B cell (primary cell): ENCODE measurements around the gene ITGB8. TPM values are rescaled to one million over a fixed set of nuclear protein-coding genes. Genes with fewer than 3 reads are reported as not detected.

ENCODE experiments used
- ATAC-seq: fragments of 200-7000 bp; cut with Tn5 transposase; one replicate; pipeline ENCODE4 v1.10.0; 2021; ENCODE audit warnings: low read depth, mild to moderate bottlenecking, moderate number of reproducible peaks, moderate library complexity
- CTCF ChIA-PET: fragments of 350-600 bp; sonication (Branson Sonifier 250); formaldehyde crosslinking; loops from one replicate; lab custom pipeline; 2021; ENCODE audit warnings: antibody characterized with exemption, inconsistent platforms; lab: Charles Lee
- POLR2A ChIA-PET: fragments of 350-600 bp; sonication (Branson Sonifier 250); formaldehyde crosslinking; loops from one replicate; lab custom pipeline; 2021; ENCODE audit warnings: antibody characterized with exemption; lab: Charles Lee
- DNase-seq: peaks from one replicate; pipeline ENCODE4 v3.0.0; 2013
- H2AFZ ChIP-seq: 2 replicates; pipeline ENCODE4 v1.6.1; 2012; ENCODE audit warnings: mild to moderate bottlenecking, low read depth, low read length; ENCODE audit not compliant: insufficient read depth, poor library complexity, severe bottlenecking
- H3K27ac ChIP-seq, 2 donors: 1 replicate in 1 of 2; 2 replicates in 1 of 2; pipeline ENCODE4 v1.5.1; 2012 to 2013; ENCODE audit warnings: low read length in 2 of 2, mild to moderate bottlenecking in 2 of 2, moderate library complexity in 1 of 2
- H3K27me3 ChIP-seq, 4 experiments: fragments of 200-600 bp in 1 of 4; sonication (generic) in 1 of 4; replicated peaks in 1 of 4; 1 replicate in 2 of 4; 2 replicates in 2 of 4; pipeline versions ENCODE4 v1.6.1 to v1.7.0; 2013 to 2016; ENCODE audit warnings: low read length in 3 of 4, mild to moderate bottlenecking in 2 of 4, mixed read lengths in 1 of 4, moderate library complexity in 1 of 4; ENCODE audit not compliant: insufficient read depth in 4 of 4, control insufficient read depth in 3 of 4; ENCODE audit errors: control extremely low read depth in 1 of 4
- H3K36me3 ChIP-seq, 2 experiments: replicated peaks in 1 of 2; 1 replicate in 1 of 2; 2 replicates in 1 of 2; pipeline versions ENCODE4 v1.6.1 to v1.7.1; 2013; ENCODE audit warnings: low read length in 1 of 2; ENCODE audit not compliant: insufficient read depth in 2 of 2, control insufficient read depth in 1 of 2; ENCODE audit errors: control extremely low read depth in 1 of 2, extremely low read depth in 1 of 2
- H3K4me1 ChIP-seq, 2 donors: fragments of 200-600 bp in 1 of 2; sonication (generic) in 1 of 2; 1 replicate in 1 of 2; 2 replicates in 1 of 2; pipeline versions ENCODE4 v1.5.1 to v1.6.1; 2013 to 2017; ENCODE audit warnings: low read length in 2 of 2; ENCODE audit not compliant: control insufficient read depth in 2 of 2, insufficient read depth in 2 of 2
- H3K4me2 ChIP-seq: replicated peaks from 2 replicates; pipeline ENCODE3; 2012; ENCODE audit warnings: mild to moderate bottlenecking, low read depth, low read length; ENCODE audit not compliant: poor library complexity, severe bottlenecking
- H3K4me3 ChIP-seq, 5 experiments: fragments of 200-600 bp in 1 of 5; sonication (generic) in 1 of 5; 1 replicate in 3 of 5; 2 replicates in 2 of 5; pipeline versions ENCODE4 v1.5.1 to v1.7.0; 2011 to 2016; ENCODE audit warnings: low read length in 4 of 5, mild to moderate bottlenecking in 4 of 5, low read depth in 2 of 5, control low read depth in 1 of 5, moderate library complexity in 1 of 5; ENCODE audit not compliant: insufficient read depth in 1 of 5; ENCODE audit errors: control extremely low read depth in 1 of 5, extremely low read depth in 1 of 5
- H3K79me2 ChIP-seq: fragments of 200-600 bp; sonication (generic); one replicate; pipeline ENCODE4 v1.6.0; 2016; ENCODE audit warnings: low read length; ENCODE audit not compliant: control insufficient read depth, insufficient read depth
- H3K9ac ChIP-seq: fragments of 200-600 bp; sonication (generic); 2 replicates; pipeline ENCODE4 v1.6.1; 2017; ENCODE audit warnings: mild to moderate bottlenecking, low read length, moderate library complexity
- H3K9me3 ChIP-seq, 3 donors: one replicate each; pipeline versions ENCODE4 v1.6.1 to v1.7.1; 2013; ENCODE audit warnings: low read length in 2 of 3; ENCODE audit not compliant: control insufficient read depth in 2 of 3, insufficient read depth in 1 of 3; ENCODE audit errors: control extremely low read depth in 1 of 3
- H4K20me1 ChIP-seq: 2 replicates; pipeline ENCODE4 v1.6.0; 2012; ENCODE audit warnings: mild to moderate bottlenecking, low read length; ENCODE audit not compliant: insufficient read depth, control insufficient read depth, poor library complexity, severe bottlenecking
- H3K27ac Mint-ChIP-seq: one replicate; pipeline ENCODE4 v1.8.0; 2021; ENCODE audit warnings: mixed read lengths
- H3K27me3 Mint-ChIP-seq: one replicate; pipeline ENCODE4 v1.8.0; 2021; ENCODE audit warnings: mixed read lengths
- H3K4me1 Mint-ChIP-seq: one replicate; pipeline ENCODE4 v1.8.0; 2021; ENCODE audit warnings: mixed read lengths
- H3K4me3 Mint-ChIP-seq: one replicate; pipeline ENCODE4 v1.8.0; 2021; ENCODE audit warnings: mixed read lengths
- H3K9me3 Mint-ChIP-seq: one replicate; pipeline ENCODE4 v1.8.0; 2022; ENCODE audit warnings: mixed read lengths; ENCODE audit not compliant: insufficient read depth
- EZH2 ChIP-seq: IDR thresholded peaks from 2 replicates; pipeline ENCODE4 v1.6.1; 2012; ENCODE audit warnings: borderline replicate concordance, low read depth, mild to moderate bottlenecking, moderate library complexity, low read length; ENCODE audit not compliant: insufficient read depth, poor library complexity, severe bottlenecking
- WGBS: methylation state at CpG from one replicate; pipeline ENCODE4 v1.1.5; 2013; ENCODE audit warnings: missing lambda C conversion rate; ENCODE audit not compliant: insufficient coverage; 5-methylcytosine and 5-hydroxymethylcytosine counted together
- intact Hi-C: fragments of 100-400 bp; cut with micrococcal nuclease; formaldehyde crosslinking; loops from one replicate; pipeline ENCODE4 v1.10.0; 2022
- polyA plus RNA-seq: library from polyadenylated mRNA; depleted of rRNA; stranded (reverse); fragments of >200 nt; gene quantifications from 2 replicates; pipeline ENCODE4 v1.2.3, GENCODE V29; 2012
- total RNA-seq, 2 donors: library from RNA; stranded (reverse); fragments of 120-200 nt in 1 of 2; gene quantifications; 1 replicate in 1 of 2; 2 replicates in 1 of 2; pipeline versions ENCODE4 v1.2.3 to v1.2.4, GENCODE V29; 2013 to 2022
- TF ChIP-seq, protein P1 (sequence below): fragments of 200-600 bp; IDR thresholded peaks from one replicate; pipeline ENCODE4 v1.8.0; 2022; ENCODE audit warnings: antibody characterized with exemption, mild to moderate bottlenecking

Gene ITGB8
- total and polyA plus RNA-seq, 2 donors (not counting 1 experiment from before 2014, with no cell fraction given): 0.01 to 0.30 TPM

GRCh38 chr7:20441346-20441745, 110.6 kb downstream of the ITGB8 start:
- Histone ChIP-seq H3K27ac (no peak overlapping the region), H3K36me3 (no peaks in the 10 kb centered on the region), H3K27me3 (peaks cover 0 to 9% (median 0%) of the 10 kb centered on the region in 4 experiments), H3K9ac (no peak overlapping the region), H4K20me1 (no peaks in the 10 kb centered on the region), H3K79me2 (no peaks in the 10 kb centered on the region), H3K4me1 (peaks cover 16 to 21% of the 10 kb centered on the region in 2 donors), H3K9me3 (peaks cover 0 to 6% (median 0%) of the 10 kb centered on the region in 3 donors), H3K4me2 (no peak overlapping the region), H3K4me3 (no peak overlapping the region), H2AFZ (no peak overlapping the region)
- POLR2A ChIA-PET: no interaction called here
- H3K27ac Mint-ChIP-seq: no peak overlapping the region
- H3K27me3 Mint-ChIP-seq: no peaks in the 10 kb centered on the region
- DNase-seq (no peak), ATAC-seq (no peak)
- peaks cover 20% of the 10 kb centered on the region for H3K4me1 Mint-ChIP-seq
- 75% methylated on average over 3 of the region's 4 CpGs for WGBS
- no peak overlapping the region for H3K4me3 Mint-ChIP-seq
- intact Hi-C loops: no loop called here
- H3K9me3 Mint-ChIP-seq: no peaks in the 10 kb centered on the region
- CTCF ChIA-PET: no interaction called here
- TF ChIP-seq, protein P1, sequence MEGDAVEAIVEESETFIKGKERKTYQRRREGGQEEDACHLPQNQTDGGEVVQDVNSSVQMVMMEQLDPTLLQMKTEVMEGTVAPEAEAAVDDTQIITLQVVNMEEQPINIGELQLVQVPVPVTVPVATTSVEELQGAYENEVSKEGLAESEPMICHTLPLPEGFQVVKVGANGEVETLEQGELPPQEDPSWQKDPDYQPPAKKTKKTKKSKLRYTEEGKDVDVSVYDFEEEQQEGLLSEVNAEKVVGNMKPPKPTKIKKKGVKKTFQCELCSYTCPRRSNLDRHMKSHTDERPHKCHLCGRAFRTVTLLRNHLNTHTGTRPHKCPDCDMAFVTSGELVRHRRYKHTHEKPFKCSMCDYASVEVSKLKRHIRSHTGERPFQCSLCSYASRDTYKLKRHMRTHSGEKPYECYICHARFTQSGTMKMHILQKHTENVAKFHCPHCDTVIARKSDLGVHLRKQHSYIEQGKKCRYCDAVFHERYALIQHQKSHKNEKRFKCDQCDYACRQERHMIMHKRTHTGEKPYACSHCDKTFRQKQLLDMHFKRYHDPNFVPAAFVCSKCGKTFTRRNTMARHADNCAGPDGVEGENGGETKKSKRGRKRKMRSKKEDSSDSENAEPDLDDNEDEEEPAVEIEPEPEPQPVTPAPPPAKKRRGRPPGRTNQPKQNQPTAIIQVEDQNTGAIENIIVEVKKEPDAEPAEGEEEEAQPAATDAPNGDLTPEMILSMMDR: no peak
- TF ChIP-seq EZH2: no peak

- Histone ChIP-seq H3K4me1 (peaks cover 16 to 21% of the 10 kb centered on the region in 2 donors), H3K27me3 (peaks cover 0 to 9% (median 0%) of the 10 kb centered on the region in 4 experiments), H3K79me2 (no peaks in the 10 kb centered on the region), H2AFZ (no peak overlapping the region), H3K9ac (no peak overlapping the region), H3K4me3 (no peak overlapping the region), H3K4me2 (no peak overlapping the region), H3K27ac (no peak overlapping the region), H3K9me3 (peaks cover 0 to 6% (median 0%) of the 10 kb centered on the region in 3 donors), H4K20me1 (no peaks in the 10 kb centered on the region), H3K36me3 (no peaks in the 10 kb centered on the region)
- no peak for ATAC-seq
- WGBS: 100% methylated on average over 1 of the region's 3 CpGs
- POLR2A ChIA-PET: no interaction called here
- Mint-ChIP-seq H3K4me3 (no peak overlapping the region), H3K27me3 (no peaks in the 10 kb centered on the region), H3K4me1 (peaks cover 20% of the 10 kb centered on the region), H3K9me3 (no peaks in the 10 kb centered on the region), H3K27ac (no peak overlapping the region)
- CTCF ChIA-PET: no interaction called here
- no peak for DNase-seq
- intact Hi-C loops: no loop called here
- no peak for TF ChIP-seq EZH2
- TF ChIP-seq, protein P1: no peak
Measured at GRCh38 chr7:20441991-20442441, 111.3 kb downstream of the ITGB8 start.
